SH-SY5Y (cell line): ENCODE results near the gene PRRC2C.

Source experiments
- GATA2 ChIP-seq: IDR thresholded peaks from 2 replicates; pipeline ENCODE4 v1.6.1; 2011; ENCODE audit warnings: mild to moderate bottlenecking, low read depth, low read length
- GATA3 ChIP-seq: IDR thresholded peaks from 2 replicates; pipeline ENCODE4 v1.6.1; 2011; ENCODE audit warnings: low read depth, mild to moderate bottlenecking, low read length, moderate library complexity

Gene PRRC2C

DNA sequence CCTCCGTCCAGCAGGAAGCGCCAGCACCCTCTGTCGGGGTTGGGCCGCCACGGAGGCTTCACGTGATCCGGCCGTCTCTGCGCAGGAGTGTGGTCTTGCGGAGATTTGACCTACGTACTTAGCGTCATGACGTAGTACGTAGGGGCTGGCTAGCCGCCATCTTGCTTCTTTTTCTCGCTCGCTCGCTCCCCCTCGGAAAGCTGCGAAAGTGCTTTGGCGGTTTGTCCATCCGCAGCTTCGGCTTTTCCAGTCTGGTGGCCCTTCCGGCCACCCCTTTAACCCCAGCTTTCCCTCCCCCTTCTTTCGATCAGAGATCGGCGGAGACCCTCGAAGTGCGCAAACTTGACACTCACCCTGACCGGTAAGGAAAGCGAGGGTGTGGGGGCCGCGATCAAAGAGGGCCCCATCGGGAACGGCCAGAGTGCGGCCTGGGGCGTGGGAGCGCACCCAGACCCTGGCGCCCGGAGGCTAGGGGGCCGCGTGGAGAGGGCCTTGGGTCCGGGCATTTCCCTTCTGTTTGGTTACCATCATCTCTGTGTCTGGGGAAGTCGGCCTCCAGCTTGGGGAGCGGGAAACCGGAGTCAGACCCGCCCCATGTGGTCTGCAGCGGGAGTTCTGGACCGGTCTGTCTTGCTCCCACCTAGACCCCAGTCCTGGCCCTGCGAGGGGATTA lies at the start of gene PRRC2C:
Gene PRRC2C (plus strand): TSS at position 156 of the 673 bp plus-strand sequence. CDS start 26,559 bp downstream, outside the sequence.
- TF ChIP-seq GATA3: no peak
- TF ChIP-seq GATA2: no peak

DNA sequence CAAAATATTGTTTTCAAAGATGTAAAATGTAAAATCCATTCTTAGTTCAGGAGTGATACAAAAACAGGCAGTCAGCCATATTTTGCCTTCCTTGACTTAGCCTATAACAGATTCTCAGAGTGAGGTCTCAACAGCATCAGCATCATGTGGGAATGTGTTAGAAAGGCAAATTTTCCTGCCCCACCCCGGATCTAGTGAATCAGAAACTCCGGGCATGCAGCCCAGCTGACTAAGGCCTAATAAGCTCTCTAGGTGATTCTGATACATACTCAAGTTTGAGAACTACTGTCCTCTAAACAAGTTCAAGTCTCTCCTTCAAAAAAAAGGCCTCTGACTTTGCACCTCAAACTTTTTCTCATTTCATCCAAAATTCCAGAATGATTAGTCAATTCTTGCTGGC lies 46.9 kb upstream of the PRRC2C start:
- no peak for TF ChIP-seq GATA3
- no peak for TF ChIP-seq GATA2

DNA sequence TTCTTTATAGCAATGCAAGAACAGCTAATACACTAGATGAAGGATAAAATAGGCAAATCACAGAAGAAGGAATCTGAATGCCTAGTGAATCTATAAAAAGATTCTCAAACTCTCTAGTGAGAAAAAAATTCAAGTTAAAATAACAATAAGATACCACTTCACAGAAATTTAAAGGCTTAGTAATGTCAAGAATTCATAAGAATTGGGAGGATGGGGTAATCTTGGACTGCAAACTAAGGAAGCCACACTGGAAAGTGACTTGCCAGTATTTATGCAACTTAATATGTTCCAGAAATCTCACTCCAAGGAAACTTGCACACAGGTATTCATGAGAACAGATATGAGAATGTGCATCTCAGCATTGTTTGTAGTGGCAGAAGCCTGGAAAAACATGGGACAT lies 38.9 kb upstream of the PRRC2C start:
- TF ChIP-seq GATA3 (no peak), GATA2 (no peak)

DNA sequence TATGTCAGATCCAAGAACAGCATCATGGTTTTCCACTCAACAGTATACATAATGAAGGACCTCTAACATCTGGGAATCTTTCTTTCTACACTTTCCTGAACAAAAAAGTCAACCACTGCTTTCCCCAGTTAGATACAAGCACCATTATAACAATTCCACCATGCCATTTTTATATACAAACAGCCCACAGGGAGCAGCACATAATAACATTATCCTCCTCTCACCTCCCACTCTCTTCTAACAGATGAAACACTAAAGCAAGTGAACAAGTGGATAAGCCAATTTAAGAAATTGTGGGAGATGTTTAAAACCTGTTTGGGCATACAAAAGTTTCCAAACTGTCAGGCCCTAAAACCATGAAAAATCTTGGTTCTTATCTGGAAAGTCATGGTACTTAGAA lies 29.4 kb upstream of the PRRC2C start:
- TF ChIP-seq GATA2 (no peak), GATA3 (no peak)

DNA sequence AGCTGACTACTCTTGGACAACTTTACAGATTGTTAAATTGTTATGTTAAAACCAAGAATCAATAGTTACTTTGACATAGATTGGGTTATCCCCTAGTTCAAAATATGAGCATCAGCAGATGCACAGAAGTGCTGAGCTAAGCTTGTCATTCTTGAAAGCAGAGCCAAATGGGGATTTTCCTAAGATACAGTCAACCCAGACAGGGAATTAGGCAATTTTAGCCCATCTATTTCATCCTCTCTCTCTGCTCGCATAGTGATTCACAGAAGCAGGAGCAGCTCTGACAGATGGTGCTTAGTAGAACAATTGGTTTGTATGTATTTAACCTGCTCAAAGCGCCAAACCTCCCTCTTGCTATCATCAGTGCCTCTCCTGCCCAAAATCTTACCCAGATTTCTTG lies 27.9 kb upstream of the PRRC2C start:
- TF ChIP-seq GATA3: no peak
- TF ChIP-seq GATA2: no peak

DNA sequence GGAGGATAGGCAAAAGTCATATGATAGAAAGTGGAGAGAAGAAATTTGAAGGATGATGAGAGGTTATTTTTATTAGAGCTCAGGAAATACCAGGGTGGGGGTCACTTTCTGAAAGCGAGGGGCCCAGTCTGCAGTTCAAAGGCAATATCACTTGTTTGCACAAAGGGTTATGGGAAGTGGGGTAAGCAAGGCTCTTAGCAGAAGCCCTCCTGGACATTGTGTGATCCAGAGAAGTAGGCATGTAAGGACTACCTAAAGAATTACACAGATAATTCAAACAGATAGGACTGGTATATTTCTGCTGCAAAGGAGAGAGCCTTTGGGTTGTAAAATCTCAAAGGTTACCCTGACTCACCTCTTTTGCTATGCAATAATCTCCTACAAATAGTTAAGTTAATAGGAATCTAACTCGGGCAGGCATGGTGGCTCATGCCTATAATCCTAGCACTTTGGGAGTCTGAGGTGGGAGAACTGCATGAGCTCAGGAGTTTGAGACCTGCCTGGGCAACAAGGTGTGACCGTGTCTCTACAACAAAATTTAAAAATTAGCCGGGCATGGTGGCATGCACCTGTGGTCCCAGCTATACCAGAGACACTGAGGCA lies 25.2 kb upstream of the PRRC2C start:
- TF ChIP-seq GATA3 (no peak), GATA2 (no peak)

DNA sequence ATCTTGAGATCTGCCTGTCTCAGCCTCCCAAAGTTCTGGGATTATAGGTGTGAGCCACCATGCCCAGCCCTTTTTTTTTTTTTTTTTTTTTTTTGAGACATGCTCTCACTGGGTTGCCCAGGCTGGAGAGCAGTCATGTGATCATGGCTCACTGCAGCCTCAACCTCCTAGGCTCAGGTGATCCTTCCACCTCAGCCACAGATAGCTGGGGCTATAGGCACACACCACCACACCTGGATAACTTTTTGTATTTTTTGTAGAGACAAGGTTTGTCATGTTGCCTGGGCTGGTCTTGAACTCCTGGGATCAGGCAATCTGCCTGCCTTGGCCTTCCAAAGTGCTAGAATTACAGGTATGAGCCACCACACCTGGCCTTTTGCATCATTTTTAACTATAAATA lies 17.7 kb upstream of the PRRC2C start:
- TF ChIP-seq GATA3 (no peak), GATA2 (no peak)

DNA sequence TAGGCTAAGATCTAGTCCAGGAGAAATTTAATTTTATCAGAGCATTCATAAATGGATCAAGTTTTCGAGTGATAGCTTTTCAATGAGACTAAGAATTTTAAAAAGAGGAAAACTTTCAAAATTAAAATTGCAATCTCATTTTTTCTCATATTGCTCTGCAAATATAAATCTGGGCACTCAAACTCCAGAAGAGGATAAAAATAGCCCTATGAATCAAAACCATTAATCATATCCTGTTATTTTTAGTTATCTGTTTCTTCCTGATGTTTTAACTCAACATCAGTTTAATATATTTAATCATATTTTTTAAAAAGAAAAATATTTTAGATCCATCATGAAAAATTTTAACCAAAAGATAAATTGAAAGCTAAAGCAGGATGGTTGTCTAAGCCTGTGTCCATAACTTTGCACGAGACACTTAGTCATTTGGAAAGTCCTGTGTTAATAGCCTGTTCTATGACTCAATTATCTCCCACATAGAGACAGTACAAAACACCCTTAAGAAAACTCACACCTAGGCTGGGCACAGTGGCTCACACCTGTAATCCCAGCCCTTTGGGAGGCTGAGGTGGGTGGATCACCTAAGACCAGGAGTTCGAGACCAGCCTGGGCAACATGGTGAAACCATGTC lies 17.1 kb upstream of the PRRC2C start:
- no peak for TF ChIP-seq GATA2
- no peak for TF ChIP-seq GATA3

DNA sequence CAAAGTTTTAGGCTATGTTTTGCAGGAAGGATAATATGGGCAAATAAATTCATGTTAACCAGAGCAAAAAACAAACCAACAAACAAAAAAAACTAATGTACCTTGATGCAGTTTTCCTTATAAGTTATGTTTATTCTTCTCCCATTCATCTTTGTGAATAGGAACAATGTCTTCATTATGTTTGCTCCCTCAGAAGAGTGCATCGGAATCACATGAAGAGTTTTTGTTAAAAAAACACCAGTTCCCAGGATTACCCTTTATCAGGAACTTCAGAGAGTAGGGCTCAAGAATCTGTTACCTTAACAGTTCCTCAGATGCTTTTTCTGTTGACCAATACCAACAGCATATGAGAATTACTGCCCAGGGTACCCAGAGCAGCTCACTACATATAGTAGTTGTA lies 14.6 kb upstream of the PRRC2C start:
- TF ChIP-seq GATA2 (no peak), GATA3 (no peak)

DNA sequence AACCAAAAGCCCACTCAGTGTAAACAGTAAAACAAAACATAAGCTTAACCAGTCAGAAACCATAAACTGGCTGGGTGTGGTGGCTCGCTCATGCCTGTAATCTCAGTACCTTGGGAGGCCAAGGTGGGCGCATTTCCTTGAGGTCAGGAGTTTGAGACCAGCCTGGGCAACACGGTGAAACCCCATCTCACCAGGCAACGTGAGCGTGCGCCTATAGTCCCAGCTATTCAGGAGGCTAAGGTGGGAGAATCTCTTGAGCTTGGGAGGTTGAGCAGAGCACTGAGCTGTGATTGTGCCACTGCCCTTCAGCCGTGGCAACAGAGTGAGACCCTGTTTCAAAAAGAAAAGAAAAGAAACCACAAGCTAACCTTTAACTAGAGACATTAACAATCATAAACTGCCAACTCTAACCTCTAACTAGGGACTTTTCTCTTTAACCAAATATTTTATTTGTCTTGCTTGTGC lies 13.1 kb upstream of the PRRC2C start:
- TF ChIP-seq GATA3 (no peak), GATA2 (no peak)

DNA sequence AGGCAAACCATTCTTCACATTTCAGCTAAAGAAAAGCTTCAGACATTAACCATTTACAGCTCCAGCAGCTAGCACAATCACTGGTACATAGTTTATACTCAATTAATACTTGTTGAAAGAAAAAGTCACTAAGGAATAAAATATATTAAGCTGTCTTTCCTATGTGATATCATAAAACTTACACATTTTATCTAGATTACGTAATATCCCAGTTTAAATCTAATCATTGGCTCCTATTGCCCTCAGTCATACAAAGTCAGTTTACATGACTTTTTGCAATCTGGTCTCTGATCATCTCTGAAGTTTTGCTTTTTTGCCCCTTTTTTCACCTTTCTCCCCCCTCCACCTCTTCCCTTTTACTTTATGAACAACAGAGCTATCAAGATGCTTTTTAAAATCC lies 8.5 kb upstream of the PRRC2C start:
- TF ChIP-seq GATA3: no peak
- TF ChIP-seq GATA2: no peak

DNA sequence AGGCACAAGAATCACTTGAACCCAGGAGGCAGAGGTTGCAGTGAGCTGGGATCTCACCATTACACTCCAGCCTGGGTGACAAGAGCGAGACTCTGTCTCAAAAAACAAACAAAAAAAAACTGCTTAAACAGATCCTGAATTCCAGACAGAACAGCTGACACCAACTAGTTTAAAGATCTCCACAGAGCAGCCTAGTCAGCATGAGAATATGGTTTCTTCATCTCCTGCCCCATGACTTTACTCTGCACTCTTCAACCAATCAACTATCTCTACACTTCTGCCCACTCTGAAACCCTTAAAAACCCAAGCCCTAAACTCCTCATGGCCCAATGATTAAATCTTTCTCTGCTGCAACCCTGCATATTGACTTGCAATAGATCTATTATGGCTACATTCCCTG lies 7.5 kb upstream of the PRRC2C start:
- TF ChIP-seq GATA3: no peak
- no peak for TF ChIP-seq GATA2

DNA sequence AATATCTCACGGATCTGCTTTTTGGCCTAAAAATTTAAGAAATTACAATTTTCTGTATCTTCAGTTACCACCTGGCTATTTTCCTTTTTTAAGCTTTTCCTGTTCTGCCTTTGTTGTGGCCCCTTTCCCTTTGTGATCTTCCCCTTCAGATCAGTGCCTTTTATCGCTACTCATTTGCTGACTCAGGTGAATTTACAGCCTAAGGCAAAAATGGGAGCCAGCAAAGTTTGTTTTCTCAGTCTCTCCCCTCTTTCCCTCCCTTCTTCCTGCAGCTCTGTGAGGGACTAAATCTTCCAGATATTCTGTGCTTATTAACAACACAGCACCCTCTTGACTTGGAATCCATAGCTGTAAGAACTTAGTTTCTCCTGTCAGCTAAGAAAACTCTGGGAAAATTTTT lies 5.3 kb upstream of the PRRC2C start:
- TF ChIP-seq GATA3: no peak
- TF ChIP-seq GATA2: no peak

DNA sequence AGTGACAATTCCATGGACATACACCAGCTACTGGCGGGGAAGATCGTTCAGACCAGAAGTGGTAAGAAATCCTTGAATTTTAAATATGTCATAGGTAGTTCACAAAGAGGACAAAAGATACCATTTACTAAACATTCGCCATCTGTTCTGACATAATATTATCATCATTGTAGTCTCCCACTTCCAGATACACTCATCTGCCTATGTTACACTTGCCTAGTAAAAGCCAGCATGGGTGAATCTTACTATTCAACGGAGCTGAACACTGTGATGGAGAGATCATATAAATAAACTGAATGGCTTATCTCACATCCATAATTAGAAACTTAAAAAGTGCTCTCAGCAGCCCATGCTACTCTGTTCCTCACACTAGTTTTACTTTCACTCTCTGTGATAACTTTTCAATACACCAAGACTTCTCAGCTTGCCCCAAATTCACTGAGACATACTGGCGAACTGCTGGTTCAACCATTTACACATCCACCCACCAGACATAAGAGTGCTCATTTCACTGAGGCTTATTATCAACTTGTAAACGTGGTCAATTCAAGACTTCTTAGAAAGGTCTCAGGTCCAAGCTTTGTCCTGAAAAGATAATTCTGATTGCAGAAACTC lies 463 bp upstream of the PRRC2C start:
- no peak for TF ChIP-seq GATA3
- TF ChIP-seq GATA2: no peak

DNA sequence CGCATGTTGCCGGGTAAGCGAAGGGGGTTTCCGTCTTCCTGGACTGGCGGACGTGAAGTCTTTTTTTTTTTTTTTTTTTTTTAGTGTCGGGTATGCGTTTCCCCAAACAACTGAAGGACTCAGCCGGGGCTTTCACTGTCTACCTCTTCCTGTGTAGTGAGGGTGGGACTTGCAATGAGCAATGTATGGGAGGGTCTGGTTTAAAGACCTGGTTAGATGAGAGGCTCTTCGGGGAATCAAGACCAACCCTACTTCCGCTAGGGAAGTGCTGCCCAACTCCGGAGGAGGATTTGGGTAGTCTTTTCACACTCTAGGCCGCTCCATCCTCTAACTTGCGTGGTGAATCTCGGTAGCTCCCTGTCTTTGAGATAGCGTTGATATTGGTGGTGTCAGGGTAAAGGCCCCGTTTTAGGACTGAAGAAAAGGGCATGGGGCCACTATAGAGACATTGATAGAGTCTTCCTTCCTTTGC lies 754 bp downstream of the PRRC2C start:
- TF ChIP-seq GATA2 (no peak), GATA3 (no peak)

DNA sequence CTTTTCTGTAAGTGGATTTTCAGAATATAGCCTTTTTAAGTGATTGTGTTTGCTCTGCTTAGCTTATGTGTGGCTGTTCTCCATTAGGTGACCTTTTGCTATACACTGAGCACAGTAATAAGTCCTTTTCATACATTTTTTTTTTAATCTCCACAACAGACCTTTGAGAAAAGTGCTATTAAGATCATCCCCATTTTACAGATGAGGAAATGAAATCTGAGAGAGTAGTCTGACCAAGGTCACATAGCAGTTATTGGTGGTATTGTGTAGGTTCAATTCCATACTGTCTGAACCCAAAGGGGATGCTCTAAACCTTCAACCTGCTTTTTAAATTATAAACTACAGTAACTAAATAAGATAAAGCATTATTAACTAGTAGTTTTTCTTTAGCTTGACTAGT lies 1.7 kb downstream of the PRRC2C start:
- no peak for TF ChIP-seq GATA2
- no peak for TF ChIP-seq GATA3
